Effector memory CD8-positive, alpha-beta T cell (primary cell): ENCODE results near the gene HOXD4.

Experiments used
- ATAC-seq: fragments of 150-1000 bp; cut with Tn5 transposase; replicated peaks from 2 replicates; pipeline ENCODE4 v1.10.0; 2021; ENCODE audit warnings: mild to moderate bottlenecking, moderate library complexity
- DNase-seq, 3 experiments: peaks; one replicate each; pipeline ENCODE4 v3.0.0; 2021
- H3K27ac Mint-ChIP-seq, 2 donors: one replicate each; pipeline ENCODE4 v1.8.0; 2022; ENCODE audit warnings: mild to moderate bottlenecking in 2 of 2, mixed read lengths in 2 of 2, moderate library complexity in 2 of 2
- H3K27me3 Mint-ChIP-seq, 2 donors: one replicate each; pipeline ENCODE4 v1.8.0; 2022; ENCODE audit warnings: mixed read lengths in 2 of 2
- H3K36me3 Mint-ChIP-seq: one replicate; pipeline ENCODE4 v1.8.0; 2022; ENCODE audit warnings: mild to moderate bottlenecking, moderate library complexity, mixed read lengths; ENCODE audit not compliant: insufficient read depth
- H3K4me1 Mint-ChIP-seq, 2 donors: one replicate each; pipeline ENCODE4 v1.8.0; 2022; ENCODE audit warnings: low read depth in 2 of 2, mixed read lengths in 2 of 2
- H3K4me3 Mint-ChIP-seq, 2 donors: one replicate each; pipeline ENCODE4 v1.8.0; 2022; ENCODE audit warnings: mild to moderate bottlenecking in 2 of 2, mixed read lengths in 2 of 2, moderate library complexity in 2 of 2
- H3K9me3 Mint-ChIP-seq, 2 donors: one replicate each; pipeline ENCODE4 v1.8.0; 2022; ENCODE audit warnings: mixed read lengths in 2 of 2

Gene HOXD4

DNA sequence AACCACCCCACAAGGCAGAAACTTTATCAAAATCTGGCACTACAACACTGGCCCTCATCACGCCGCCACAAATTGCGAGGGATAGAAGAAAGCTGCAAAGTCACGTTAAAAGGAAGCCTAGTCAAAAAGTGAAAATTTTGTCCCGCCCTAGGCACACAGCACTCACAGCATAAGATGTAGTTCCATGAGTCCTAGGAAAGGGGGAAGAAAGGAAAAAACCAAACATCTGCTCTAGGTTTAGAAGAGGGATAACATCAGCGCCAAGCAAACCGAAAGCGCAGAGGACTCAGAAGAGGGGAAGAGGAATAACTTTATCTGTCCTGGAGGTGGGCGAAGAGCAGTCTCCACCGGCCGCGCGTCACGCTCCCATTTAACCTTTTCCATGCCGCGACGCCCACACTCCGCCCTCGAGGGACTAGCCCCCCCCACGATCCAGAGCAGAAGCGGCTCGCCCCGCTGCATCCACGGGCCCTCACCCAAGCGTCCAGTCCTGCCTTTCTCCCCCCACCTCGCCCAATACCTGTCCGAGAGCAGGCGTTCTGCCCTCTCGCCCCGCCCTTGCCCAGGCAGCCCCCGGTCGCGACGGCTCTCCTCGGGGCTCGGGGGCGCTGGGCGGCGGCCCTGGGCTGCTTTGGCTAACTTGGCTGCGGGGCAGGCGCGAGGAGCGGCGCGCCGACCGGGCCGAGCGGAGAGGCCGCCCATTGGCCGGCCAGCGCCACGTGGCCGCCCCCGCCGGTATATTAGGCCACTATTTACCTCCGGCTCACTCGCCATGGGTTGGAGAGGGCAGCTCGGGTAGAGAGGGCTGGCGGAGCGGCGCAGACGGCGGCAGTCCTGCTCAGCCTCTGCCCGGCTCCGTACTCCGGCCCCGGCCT lies 36.8 kb downstream of the HOXD4 start, which contains the start of gene HOXD1:
Gene HOXD1 (plus strand): TSS at position 770 of the 875 bp plus-strand sequence. CDS start 134 bp downstream, outside the sequence.
- H3K4me1 Mint-ChIP-seq = peaks cover 17% of the 10 kb centered on the region in 2 donors
- ATAC-seq (peak; percentile 21), DNase-seq (no peak)
- H3K27me3 Mint-ChIP-seq = peaks cover 79 to 92% of the 10 kb centered on the region in 2 donors
- H3K27ac Mint-ChIP-seq = no peak within 1 kb of the TSS
- peak within 1 kb of the TSS; percentile 84 to 86 for H3K4me3 Mint-ChIP-seq
- peaks cover 3% of the 10 kb centered on the region for H3K36me3 Mint-ChIP-seq
- no peaks in the 10 kb centered on the region for H3K9me3 Mint-ChIP-seq

- H3K9me3 Mint-ChIP-seq = no peaks in the 10 kb centered on the region
- no peak overlapping the region for H3K27ac Mint-ChIP-seq
- ATAC-seq (peak; percentile 27), DNase-seq (no peak)
- H3K4me1 Mint-ChIP-seq = peaks cover 17% of the 10 kb centered on the region in 2 donors
- peaks cover 77 to 90% of the 10 kb centered on the region in 2 donors for H3K27me3 Mint-ChIP-seq
- peak overlapping the region; percentile 71 to 86 for H3K4me3 Mint-ChIP-seq
- peaks cover 3% of the 10 kb centered on the region for H3K36me3 Mint-ChIP-seq
These were observed 37.7 kb downstream of the HOXD4 start for GRCh38 chr2:176188774-176189680.

DNA sequence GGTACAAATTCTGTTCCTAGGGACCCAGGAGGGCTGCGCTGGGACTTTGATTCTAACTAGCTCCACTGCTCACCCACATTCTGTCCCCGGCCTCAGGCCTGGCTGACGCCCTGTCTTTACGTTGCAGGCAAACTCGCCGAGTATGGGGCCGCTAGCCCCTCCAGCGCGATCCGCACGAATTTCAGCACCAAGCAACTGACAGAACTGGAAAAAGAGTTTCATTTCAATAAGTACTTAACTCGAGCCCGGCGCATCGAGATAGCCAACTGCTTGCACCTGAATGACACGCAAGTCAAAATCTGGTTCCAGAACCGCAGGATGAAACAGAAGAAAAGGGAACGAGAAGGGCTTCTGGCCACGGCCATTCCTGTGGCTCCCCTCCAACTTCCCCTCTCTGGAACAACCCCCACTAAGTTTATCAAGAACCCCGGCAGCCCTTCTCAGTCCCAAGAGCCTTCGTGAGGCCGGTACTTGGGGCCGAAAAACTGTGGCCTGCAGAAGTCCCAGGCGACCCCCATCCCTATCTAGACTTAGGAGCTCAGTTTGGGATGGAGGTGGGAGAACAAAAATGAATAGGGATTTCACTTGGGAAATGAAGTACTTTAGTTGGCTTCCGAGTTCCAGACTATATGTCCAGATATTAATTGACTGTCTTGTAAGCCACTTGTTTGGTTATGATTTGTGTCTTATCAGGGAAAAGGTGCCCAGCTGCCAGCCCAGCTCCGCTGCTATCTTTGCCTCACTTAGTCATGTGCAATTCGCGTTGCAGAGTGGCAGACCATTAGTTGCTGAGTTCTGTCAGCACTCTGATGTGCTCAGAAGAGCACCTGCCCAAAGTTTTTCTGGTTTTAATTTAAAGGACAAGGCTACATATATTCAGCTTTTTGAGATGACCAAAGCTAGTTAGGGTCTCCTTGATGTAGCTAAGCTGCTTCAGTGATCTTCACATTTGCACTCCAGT lies 38.6 kb downstream of the HOXD4 start:
- peaks cover 3% of the 10 kb centered on the region for H3K36me3 Mint-ChIP-seq
- ATAC-seq (no peak), DNase-seq (no peak)
- peaks cover 17% of the 10 kb centered on the region in 2 donors for H3K4me1 Mint-ChIP-seq
- peak overlapping the region; percentile 71 for H3K4me3 Mint-ChIP-seq
- no peak overlapping the region for H3K27ac Mint-ChIP-seq
- H3K27me3 Mint-ChIP-seq = peaks cover 83 to 90% of the 10 kb centered on the region in 2 donors
- H3K9me3 Mint-ChIP-seq = no peaks in the 10 kb centered on the region

GRCh38 chr2:176192351-176192750 lies 41.0 kb downstream of the HOXD4 start:
- no peak for ATAC-seq
- H3K27me3 Mint-ChIP-seq = peaks cover 78 to 89% of the 10 kb centered on the region in 2 donors
- DNase-seq = no peak

GRCh38 chr2:176193048-176193447 lies 41.7 kb downstream of the HOXD4 start:
- H3K4me1 Mint-ChIP-seq = peaks cover 8 to 9% of the 10 kb centered on the region in 2 donors
- no peak for ATAC-seq
- H3K36me3 Mint-ChIP-seq = no peaks in the 10 kb centered on the region
- no peak overlapping the region for H3K4me3 Mint-ChIP-seq
- H3K27ac Mint-ChIP-seq = no peak overlapping the region
- peaks cover 78 to 89% of the 10 kb centered on the region in 2 donors for H3K27me3 Mint-ChIP-seq
- H3K9me3 Mint-ChIP-seq = no peaks in the 10 kb centered on the region
- DNase-seq = no peak

More at GRCh38 chr2:176192351-176192750, 41.0 kb downstream of the HOXD4 start:
- no peak overlapping the region for H3K27ac Mint-ChIP-seq
- H3K9me3 Mint-ChIP-seq = no peaks in the 10 kb centered on the region
- H3K36me3 Mint-ChIP-seq = peaks cover 3% of the 10 kb centered on the region
- peaks cover 15 to 16% of the 10 kb centered on the region in 2 donors for H3K4me1 Mint-ChIP-seq
- no peak overlapping the region for H3K4me3 Mint-ChIP-seq

- Mint-ChIP-seq H3K4me1 (no peaks in the 10 kb centered on the region), H3K4me3 (no peak overlapping the region), H3K36me3 (no peaks in the 10 kb centered on the region), H3K27ac (no peak overlapping the region), H3K27me3 (peaks cover 45 to 67% of the 10 kb centered on the region in 2 donors), H3K9me3 (no peaks in the 10 kb centered on the region)
- DNase-seq = no peak
- ATAC-seq = no peak
These were observed 48.6 kb downstream of the HOXD4 start for GRCh38 chr2:176199902-176200301.

DNA sequence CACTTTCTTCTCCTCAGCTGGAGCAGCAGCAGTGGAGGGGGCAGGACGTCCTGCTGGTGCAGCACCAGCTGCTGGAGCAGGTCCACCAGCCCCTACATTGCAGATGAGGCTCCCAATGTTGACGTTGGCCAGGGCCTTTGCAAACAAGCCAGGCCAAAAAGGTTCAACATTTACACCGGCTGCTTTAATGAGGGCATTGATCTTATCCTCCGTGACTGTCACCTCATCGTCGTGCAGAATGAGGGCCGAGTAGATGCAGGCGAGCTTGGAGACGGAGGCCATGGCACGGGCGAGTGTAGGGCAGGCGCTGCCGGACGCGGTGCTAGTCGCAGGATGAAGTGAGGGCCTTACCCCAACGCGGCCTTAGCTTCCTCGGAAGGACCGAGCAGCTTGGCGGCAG lies 49.6 kb downstream of the HOXD4 start:
- Mint-ChIP-seq H3K27me3 (peaks cover 42 to 65% of the 10 kb centered on the region in 2 donors), H3K9me3 (no peaks in the 10 kb centered on the region), H3K4me3 (no peak overlapping the region)

DNA sequence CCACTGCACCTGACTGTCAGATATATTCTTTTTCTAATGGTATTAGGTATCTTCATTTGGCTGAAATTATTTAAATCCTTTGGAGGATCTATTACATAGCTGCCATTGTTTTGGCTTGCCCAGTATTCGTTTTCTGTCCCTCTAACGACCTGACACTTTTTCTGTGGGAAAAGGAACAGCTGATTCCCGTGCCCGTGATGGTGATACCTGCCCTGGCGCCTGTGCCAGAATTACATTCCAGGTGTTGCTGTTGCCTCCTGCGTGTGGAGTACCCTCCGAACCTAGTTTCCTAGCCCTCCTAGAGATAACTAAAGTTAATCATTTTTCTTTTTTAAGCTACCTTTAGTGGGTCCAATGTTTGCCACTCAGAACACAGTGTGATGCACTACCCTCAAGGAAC lies 51.1 kb downstream of the HOXD4 start:
- H3K4me3 Mint-ChIP-seq = no peak overlapping the region

More for the DNA sequence above, 49.6 kb downstream of the HOXD4 start:
- ATAC-seq (no peak), DNase-seq (no peak)
- Mint-ChIP-seq H3K27ac (no peak overlapping the region), H3K4me1 (no peaks in the 10 kb centered on the region), H3K36me3 (no peaks in the 10 kb centered on the region)

More for the DNA sequence above, 51.1 kb downstream of the HOXD4 start:
- Mint-ChIP-seq H3K36me3 (no peaks in the 10 kb centered on the region), H3K27ac (no peak overlapping the region), H3K27me3 (peaks cover 27 to 51% of the 10 kb centered on the region in 2 donors), H3K9me3 (no peaks in the 10 kb centered on the region), H3K4me1 (no peaks in the 10 kb centered on the region)
- DNase-seq (no peak), ATAC-seq (no peak)
